OCI-LY7 (cell line): ENCODE measurements around the gene DNAJC8. TPM values are rescaled to one million over a fixed set of nuclear protein-coding genes. Genes with fewer than 3 reads are reported as not detected.

Source experiments
- BruUV-seq: library from RNA; stranded (reverse); fragments of 400-500 nt; replicated peaks from 2 replicates; lab custom pipeline; 2021; lab: Mats Ljungman, UMichigan
- CTCF ChIA-PET: fragments of 300-600 bp; sonication (Branson Sonifier 250); formaldehyde crosslinking; loops from one replicate; lab custom pipeline; 2022; ENCODE audit warnings: antibody characterized with exemption; ENCODE audit not compliant: unreplicated experiment; lab: Charles Lee
- POLR2A ChIA-PET: fragments of 300-600 bp; sonication (Branson Sonifier 250); formaldehyde crosslinking; loops from one replicate; lab custom pipeline; 2022; ENCODE audit warnings: antibody characterized with exemption; lab: Charles Lee
- DNase-seq: peaks from one replicate; pipeline ENCODE4 v3.0.0-alpha.2; 2015; ENCODE audit warnings: low spot score
- H2AFZ ChIP-seq: fragments of 200-600 bp; sonication (generic), shearing (Covaris generic); 2 replicates; pipeline ENCODE4 v1.6.1; 2014; ENCODE audit warnings: mild to moderate bottlenecking, antibody characterized with exemption, low read length, moderate library complexity
- H3K27ac ChIP-seq: fragments of 200-600 bp; sonication (generic); 2 replicates; pipeline ENCODE4 v1.5.1; 2014; ENCODE audit warnings: mixed run types, low read depth, mild to moderate bottlenecking, moderate library complexity, low read length, inconsistent platforms; ENCODE audit not compliant: poor library complexity, severe bottlenecking
- H3K36me3 ChIP-seq: fragments of 200-600 bp; sonication (generic); 2 replicates; pipeline ENCODE4 v1.6.1; 2014; ENCODE audit warnings: mild to moderate bottlenecking, antibody characterized with exemption, low read length, moderate library complexity, mixed read lengths; ENCODE audit not compliant: insufficient read depth
- H3K4me1 ChIP-seq: fragments of 200-600 bp; sonication (generic); 2 replicates; pipeline ENCODE4 v1.5.1; 2014; ENCODE audit warnings: mild to moderate bottlenecking, low read length; ENCODE audit not compliant: insufficient read depth, poor library complexity, severe bottlenecking
- H3K4me2 ChIP-seq: fragments of 200-600 bp; sonication (generic); 2 replicates; pipeline ENCODE4 v1.6.1; 2014; ENCODE audit warnings: mild to moderate bottlenecking, low read length
- H3K4me3 ChIP-seq: fragments of 200-600 bp; sonication (generic); 2 replicates; pipeline ENCODE4 v1.5.1; 2014; ENCODE audit warnings: mild to moderate bottlenecking, low read depth, low read length; ENCODE audit not compliant: poor library complexity, severe bottlenecking
- H3K79me2 ChIP-seq: fragments of 200-600 bp; sonication (generic); 2 replicates; pipeline ENCODE4 v1.6.1; 2016; ENCODE audit warnings: low read depth, mild to moderate bottlenecking, low read length, moderate library complexity, mixed read lengths; ENCODE audit not compliant: insufficient read depth
- H3K9me2 ChIP-seq: fragments of 200-600 bp; sonication (generic); 2 replicates; pipeline ENCODE4 v1.6.1; 2016; ENCODE audit warnings: mild to moderate bottlenecking, low read length, mixed read lengths; ENCODE audit not compliant: insufficient read depth
- H3K9me3 ChIP-seq: fragments of 200-600 bp; sonication (generic); 2 replicates; pipeline ENCODE4 v1.6.1; 2014; ENCODE audit warnings: mild to moderate bottlenecking, mixed run types, low read length, mixed read lengths
- H4K20me1 ChIP-seq: fragments of 200-600 bp; sonication (generic); 2 replicates; pipeline ENCODE4 v1.6.1; 2014; ENCODE audit warnings: mild to moderate bottlenecking, antibody characterized with exemption, low read length, moderate library complexity, mixed read lengths; ENCODE audit not compliant: insufficient read depth
- CTCF ChIP-seq: fragments of 200-600 bp; sonication (generic); conservative IDR thresholded peaks from 2 replicates; pipeline ENCODE4 v1.5.1; 2014; ENCODE audit warnings: mild to moderate bottlenecking, antibody characterized with exemption, low read length, moderate library complexity, mixed read lengths
- EZH2phosphoT487 ChIP-seq: fragments of 200-600 bp; sonication (generic); IDR thresholded peaks from 2 replicates; pipeline ENCODE4 v1.6.1; 2018; ENCODE audit warnings: low read depth, borderline replicate concordance, mild to moderate bottlenecking, mixed run types, antibody characterized with exemption, low read length, moderate library complexity, mixed read lengths
- intact Hi-C: fragments of 100-400 bp; cut with micrococcal nuclease; formaldehyde crosslinking; loops from one replicate; pipeline ENCODE4 v1.10.0; 2022; ENCODE audit not compliant: unreplicated experiment
- total RNA-seq, 2 experiments: library from RNA; depleted of rRNA in 1 of 2; stranded (reverse); fragments of >200 nt in 1 of 2; shearing (Covaris generic) in 1 of 2; gene quantifications; 2 replicates each; pipeline ENCODE4 v1.2.3, GENCODE V29; 2014 to 2022

DNAJC8 gene
- total RNA-seq, 2 experiments from 2014 or later = 71.1 to 121 TPM

- H3K36me3 ChIP-seq = peaks cover 41% of the 10 kb centered on the region
- H4K20me1 ChIP-seq = no peaks in the 10 kb centered on the region
- peaks cover 5% of the 10 kb centered on the region; the same call in 1 of the 2 replicates for H3K9me3 ChIP-seq
- H2AFZ ChIP-seq = no peak overlapping the region
- POLR2A ChIA-PET = interaction anchor here (1.0 to 2.0 kb wide), 5 partner anchors 9 to 19 kb away, joined by 3 to 8 read pairs (median 4); no protein-coding TSS in a partner anchor
- intact Hi-C loops = no loop called here
- no TSS peak for BruUV-seq
- CTCF ChIA-PET = interaction anchor here (1.1 kb wide), 1 partner anchor 72 kb away, joined by 3 read pairs; no protein-coding TSS in a partner anchor
- H3K4me3 ChIP-seq = no peak overlapping the region
- no peak for TF ChIP-seq EZH2phosphoT487
- no peak overlapping the region for H3K27ac ChIP-seq
- peaks cover 41% of the 10 kb centered on the region for H3K4me1 ChIP-seq
- peaks cover 57% of the 10 kb centered on the region; the same call in 1 of the 2 replicates for H3K79me2 ChIP-seq
- DNase-seq = no peak
- no peaks in the 10 kb centered on the region for H3K9me2 ChIP-seq
- 0 out of 2 replicates have a peak overlapping the region, but pooled peaks have one; percentile 10 for H3K4me2 ChIP-seq
These were observed 69.2 kb downstream of the DNAJC8 start for GRCh38 chr1:28163496-28164161.

GRCh38 chr1:28162151-28162550 is 70.7 kb downstream of the DNAJC8 start:
- CTCF ChIA-PET = no interaction called here
- Histone ChIP-seq H3K9me3 (peaks cover 5% of the 10 kb centered on the region; the same call in 1 of the 2 replicates), H3K79me2 (peaks cover 52% of the 10 kb centered on the region; the same call in 1 of the 2 replicates), H2AFZ (no peak overlapping the region), H3K27ac (no peak overlapping the region), H4K20me1 (no peaks in the 10 kb centered on the region), H3K36me3 (peaks cover 31% of the 10 kb centered on the region), H3K9me2 (no peaks in the 10 kb centered on the region), H3K4me2 (0 out of 2 replicates have a peak overlapping the region, but pooled peaks have one; percentile 11), H3K4me3 (no peak overlapping the region), H3K4me1 (peaks cover 39% of the 10 kb centered on the region)
- intact Hi-C loops = no loop called here
- TF ChIP-seq EZH2phosphoT487 = no peak
- TF ChIP-seq CTCF = no peak
- no peak for DNase-seq
- BruUV-seq = no TSS peak
- POLR2A ChIA-PET = interaction anchor here (0.8 to 1.9 kb wide), 3 partner anchors 10 to 73 kb away, joined by 3 to 10 read pairs (median 5); partner anchors contain the start of gene EYA3

GRCh38 chr1:28161751-28162150 is 71.1 kb downstream of the DNAJC8 start:
- POLR2A ChIA-PET = interaction anchor here (0.5 to 1.9 kb wide), 10 partner anchors 8 to 720 kb away, joined by 3 to 10 read pairs (median 4); partner anchors contain the start of gene EYA3

More at GRCh38 chr1:28161751-28162150, 71.1 kb downstream of the DNAJC8 start:
- BruUV-seq = no TSS peak
- Histone ChIP-seq H3K4me2 (0 out of 2 replicates have a peak overlapping the region, but pooled peaks have one; percentile 11), H3K9me3 (peaks cover 5% of the 10 kb centered on the region; the same call in 1 of the 2 replicates), H3K9me2 (no peaks in the 10 kb centered on the region), H3K4me1 (peaks cover 39% of the 10 kb centered on the region), H2AFZ (no peak overlapping the region), H4K20me1 (no peaks in the 10 kb centered on the region), H3K79me2 (peaks cover 52% of the 10 kb centered on the region; the same call in 1 of the 2 replicates), H3K36me3 (peaks cover 28% of the 10 kb centered on the region), H3K27ac (no peak overlapping the region), H3K4me3 (no peak overlapping the region)
- DNase-seq = no peak
- TF ChIP-seq CTCF = no peak
- no peak for TF ChIP-seq EZH2phosphoT487
- CTCF ChIA-PET = interaction anchor here (0.6 kb wide), 1 partner anchor 14 kb away, joined by 3 read pairs; no protein-coding TSS in a partner anchor
- intact Hi-C loops = no loop called here
